Activated CD4-positive, alpha-beta T cell treated with anti-CD3 and anti-CD28 coated beads for 36 hours (primary cell): ENCODE data around the gene RAI14. TPM values are rescaled to one million over a fixed set of nuclear protein-coding genes. Genes with fewer than 3 reads are reported as not detected.
"Not testable (repeated sequence)": the region's sequence is repeated elsewhere in the genome, so short reads cannot be mapped to it uniquely, and the experiment has no call there.

ENCODE experiments used
- ATAC-seq: fragments of 200-7000 bp; cut with Tn5 transposase; one replicate; pipeline ENCODE4 v1.10.0; 2021; ENCODE audit warnings: mild to moderate bottlenecking, moderate library complexity
- CTCF ChIA-PET: fragments of 350-600 bp; sonication (Branson Sonifier 250); formaldehyde crosslinking; loops from one replicate; lab custom pipeline; 2021; ENCODE audit warnings: antibody characterized with exemption; lab: Charles Lee
- POLR2A ChIA-PET: fragments of 350-600 bp; sonication (Branson Sonifier 250); formaldehyde crosslinking; loops from one replicate; lab custom pipeline; 2021; ENCODE audit warnings: antibody characterized with exemption, inconsistent platforms; lab: Charles Lee
- DNase-seq: peaks from one replicate; pipeline ENCODE4 v3.0.0-alpha.2; 2020
- H3K27ac Mint-ChIP-seq: one replicate; pipeline ENCODE4 v1.8.0; 2021; ENCODE audit warnings: mixed read lengths
- H3K27me3 Mint-ChIP-seq: one replicate; pipeline ENCODE4 v1.8.0; 2021; ENCODE audit warnings: mixed read lengths
- H3K36me3 Mint-ChIP-seq: one replicate; pipeline ENCODE4 v1.8.0; 2021; ENCODE audit warnings: low read depth, mixed read lengths
- H3K4me1 Mint-ChIP-seq: one replicate; pipeline ENCODE4 v1.8.0; 2021; ENCODE audit warnings: mixed read lengths
- H3K4me3 Mint-ChIP-seq: one replicate; pipeline ENCODE4 v1.8.0; 2021; ENCODE audit warnings: mild to moderate bottlenecking, moderate library complexity, mixed read lengths
- H3K9me3 Mint-ChIP-seq: one replicate; pipeline ENCODE4 v1.8.0; 2021; ENCODE audit warnings: low read depth, mixed read lengths
- intact Hi-C, 2 experiments: fragments of 100-400 bp; cut with DNase I in 1 of 2; cut with micrococcal nuclease in 1 of 2; formaldehyde crosslinking; loops; one replicate each; pipeline versions ENCODE4 v1.14.2 to v1.15.1; 2022 to 2024; cut with DNase I, micrococcal nuclease
- total RNA-seq, 2 experiments: library from RNA; stranded (reverse); gene quantifications; one replicate each; pipeline ENCODE4 v1.2.3, GENCODE V29; 2021

The RAI14 gene
- total RNA-seq, 2 experiments from 2014 or later, result 4.5 to 7.1 TPM

DNA sequence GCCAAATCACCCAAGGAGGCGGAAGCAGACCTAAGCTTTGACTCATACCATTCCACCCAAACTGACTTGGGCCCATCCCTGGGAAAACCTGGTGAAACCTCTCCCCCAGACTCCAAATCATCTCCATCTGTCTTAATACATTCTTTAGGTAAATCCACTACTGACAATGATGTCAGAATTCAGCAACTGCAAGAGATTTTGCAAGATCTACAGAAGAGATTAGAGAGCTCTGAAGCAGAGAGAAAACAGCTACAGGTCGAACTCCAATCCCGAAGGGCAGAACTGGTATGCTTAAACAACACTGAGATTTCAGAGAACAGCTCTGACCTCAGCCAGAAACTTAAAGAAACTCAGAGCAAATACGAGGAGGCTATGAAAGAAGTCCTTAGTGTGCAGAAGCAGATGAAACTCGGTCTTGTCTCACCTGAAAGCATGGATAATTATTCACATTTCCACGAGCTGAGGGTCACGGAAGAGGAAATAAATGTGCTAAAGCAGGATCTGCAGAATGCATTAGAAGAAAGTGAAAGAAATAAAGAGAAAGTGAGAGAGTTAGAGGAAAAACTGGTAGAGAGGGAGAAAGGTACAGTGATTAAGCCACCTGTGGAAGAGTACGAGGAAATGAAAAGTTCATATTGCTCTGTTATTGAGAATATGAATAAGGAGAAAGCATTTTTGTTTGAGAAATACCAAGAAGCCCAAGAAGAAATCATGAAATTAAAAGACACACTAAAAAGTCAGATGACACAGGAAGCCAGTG, 167.0 kb downstream of the RAI14 start:
- ATAC-seq (no peak), DNase-seq (no peak)
- Mint-ChIP-seq H3K27ac (no peak overlapping the region), H3K36me3 (no peaks in the 10 kb centered on the region), H3K4me1 (no peaks in the 10 kb centered on the region), H3K27me3 (peaks cover 2% of the 10 kb centered on the region), H3K9me3 (no peaks in the 10 kb centered on the region), H3K4me3 (no peak overlapping the region)
- ChIA-PET POLR2A (no interaction called here), CTCF (interaction anchor here (0.7 kb wide), 1 partner anchor 14 kb away, joined by 3 read pairs; no protein-coding TSS in a partner anchor)
- intact Hi-C loops, result no loop called here

DNA sequence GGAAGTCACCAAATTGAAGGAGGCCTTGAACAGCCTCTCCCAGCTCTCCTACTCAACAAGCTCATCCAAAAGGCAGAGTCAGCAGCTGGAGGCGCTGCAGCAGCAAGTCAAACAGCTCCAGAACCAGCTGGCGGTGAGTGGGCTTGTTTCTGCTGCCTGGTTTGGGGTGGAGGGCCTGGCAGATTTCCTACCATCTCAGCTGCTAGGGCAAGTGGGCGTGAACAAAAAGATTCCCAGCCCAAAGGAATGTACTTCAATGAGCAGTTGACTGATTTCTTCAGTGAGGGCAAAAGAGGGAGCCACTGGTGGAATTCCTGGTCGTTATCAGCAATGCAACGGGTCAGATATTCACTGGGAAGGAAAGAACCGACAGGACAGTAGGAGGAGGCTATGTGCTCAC, 170.2 kb downstream of the RAI14 start:
- H3K27me3 Mint-ChIP-seq, result peaks cover 2% of the 10 kb centered on the region
- H3K9me3 Mint-ChIP-seq, result no peaks in the 10 kb centered on the region
- ChIA-PET CTCF (interaction anchor here (1.2 kb wide), 1 partner anchor 13 kb away, joined by 3 read pairs; no protein-coding TSS in a partner anchor), POLR2A (no interaction called here)
- no peaks in the 10 kb centered on the region for H3K36me3 Mint-ChIP-seq
- no peak overlapping the region for H3K27ac Mint-ChIP-seq
- intact Hi-C loops, result no loop called here
- DNase-seq, result no peak
- no peak overlapping the region for H3K4me3 Mint-ChIP-seq
- no peaks in the 10 kb centered on the region for H3K4me1 Mint-ChIP-seq
- ATAC-seq, result no peak

DNA sequence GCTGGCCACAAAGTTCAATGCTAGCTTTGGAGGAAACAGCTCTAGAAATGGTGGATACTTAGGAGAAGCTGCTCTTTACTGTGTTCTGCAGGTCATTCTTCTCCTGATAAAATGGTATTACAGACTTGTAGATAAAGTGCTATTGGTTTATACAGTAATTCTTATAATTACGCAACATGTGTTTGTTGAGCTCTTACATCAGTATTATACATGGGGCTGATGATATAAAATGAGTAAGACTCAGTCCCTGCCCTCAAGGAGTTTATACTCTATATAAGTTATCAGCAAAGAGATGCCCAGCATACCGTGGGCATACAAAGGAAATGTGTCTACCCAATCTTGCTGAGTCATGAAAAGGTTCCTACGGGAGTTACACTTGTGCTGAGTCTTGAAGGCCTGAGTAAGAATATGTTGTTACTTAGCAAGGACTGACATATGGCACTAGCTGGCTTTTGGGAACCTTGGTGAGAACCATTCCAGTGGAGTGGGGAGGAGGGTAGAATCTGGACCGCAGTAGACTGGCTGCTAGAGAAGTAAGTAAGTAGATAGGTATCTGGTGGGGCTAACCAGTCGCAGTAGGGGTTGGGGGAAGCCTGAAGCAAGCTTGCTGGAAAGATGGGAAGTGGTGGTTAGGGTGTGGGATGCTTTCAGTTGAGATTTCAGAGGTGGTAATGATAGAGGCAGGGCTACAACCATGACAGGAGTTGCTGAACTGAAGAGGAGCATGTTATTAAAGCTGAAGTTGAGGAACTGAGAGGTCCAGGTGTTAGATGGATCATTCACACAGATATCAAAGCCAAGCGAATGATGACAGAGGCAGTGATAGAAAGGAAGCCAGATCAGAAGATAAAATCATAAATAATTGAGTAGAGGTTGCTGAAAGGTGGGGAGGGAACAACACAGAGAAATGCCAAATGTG, 171.7 kb downstream of the RAI14 start:
- no peak for ATAC-seq
- intact Hi-C loops, result no loop called here
- Mint-ChIP-seq H3K9me3 (no peaks in the 10 kb centered on the region), H3K4me3 (no peak overlapping the region), H3K36me3 (no peaks in the 10 kb centered on the region), H3K27me3 (peaks cover 2% of the 10 kb centered on the region), H3K27ac (no peak overlapping the region), H3K4me1 (no peaks in the 10 kb centered on the region)
- no peak for DNase-seq
- POLR2A ChIA-PET, result no interaction called here
- CTCF ChIA-PET, result no interaction called here

DNA sequence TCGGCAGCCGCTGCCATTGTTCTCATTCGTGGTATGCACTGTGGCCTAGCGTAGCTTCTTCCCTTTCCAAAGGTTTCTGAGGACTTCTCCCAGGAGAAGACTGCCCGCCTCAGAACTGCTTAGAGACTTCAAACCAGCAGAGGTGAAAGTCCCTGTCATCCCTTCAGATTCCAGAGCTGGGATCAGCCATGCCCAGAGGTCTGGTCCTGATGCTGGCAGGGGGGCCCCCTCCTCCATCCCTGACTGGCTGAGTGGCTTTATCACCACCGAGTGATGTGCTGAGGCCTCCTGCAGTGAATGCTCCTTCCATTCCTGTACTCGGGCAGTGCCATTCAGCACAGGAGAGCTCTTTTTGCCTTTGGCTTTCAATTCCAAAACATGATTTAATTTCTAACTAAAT, 174.7 kb downstream of the RAI14 start:
- intact Hi-C loops, H3K27ac Mint-ChIP-seq: not testable (repeated sequence)
- POLR2A ChIA-PET, result interaction anchor here (0.5 kb wide), 1 partner anchor 73 kb away, joined by 5 read pairs; no protein-coding TSS in a partner anchor

DNA sequence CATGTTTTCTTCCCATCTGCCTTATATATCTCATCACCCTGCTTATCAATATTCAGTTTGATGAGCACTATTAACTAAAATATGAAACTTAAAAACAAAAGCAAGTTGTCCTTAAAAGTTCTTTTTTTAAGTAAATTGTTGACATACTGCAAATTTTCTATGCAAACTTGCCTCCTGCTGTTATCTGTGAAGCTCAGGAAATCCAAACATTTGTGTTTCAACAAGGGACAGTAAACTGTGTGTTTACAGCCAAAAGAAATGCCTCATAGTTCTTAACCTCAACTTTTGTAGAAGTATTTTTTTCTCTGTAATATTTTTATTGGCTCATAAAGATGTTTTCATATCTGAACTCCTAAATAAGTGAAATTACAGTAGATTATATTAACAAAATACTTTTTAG, 175.2 kb downstream of the RAI14 start:
- no peak for ATAC-seq
- no peak for DNase-seq
- Mint-ChIP-seq H3K36me3 (no peaks in the 10 kb centered on the region), H3K27me3 (no peaks in the 10 kb centered on the region), H3K9me3 (no peaks in the 10 kb centered on the region), H3K4me3 (no peak overlapping the region), H3K27ac (no peak overlapping the region), H3K4me1 (no peaks in the 10 kb centered on the region)
- ChIA-PET POLR2A (interaction anchor here (0.5 kb wide), 1 partner anchor 73 kb away, joined by 5 read pairs; no protein-coding TSS in a partner anchor), CTCF (interaction anchor here (0.7 to 0.9 kb wide), 2 partner anchors 25 to 41 kb away, joined by 3 read pairs; no protein-coding TSS in a partner anchor)
- intact Hi-C loops, result no loop called here

More for the DNA sequence above, 174.7 kb downstream of the RAI14 start:
- H3K9me3 Mint-ChIP-seq, H3K27me3 Mint-ChIP-seq, H3K4me3 Mint-ChIP-seq, DNase-seq, ATAC-seq, H3K4me1 Mint-ChIP-seq, H3K36me3 Mint-ChIP-seq: not testable (repeated sequence)
- CTCF ChIA-PET, result interaction anchor here (0.9 kb wide), 1 partner anchor 41 kb away, joined by 3 read pairs; no protein-coding TSS in a partner anchor

DNA sequence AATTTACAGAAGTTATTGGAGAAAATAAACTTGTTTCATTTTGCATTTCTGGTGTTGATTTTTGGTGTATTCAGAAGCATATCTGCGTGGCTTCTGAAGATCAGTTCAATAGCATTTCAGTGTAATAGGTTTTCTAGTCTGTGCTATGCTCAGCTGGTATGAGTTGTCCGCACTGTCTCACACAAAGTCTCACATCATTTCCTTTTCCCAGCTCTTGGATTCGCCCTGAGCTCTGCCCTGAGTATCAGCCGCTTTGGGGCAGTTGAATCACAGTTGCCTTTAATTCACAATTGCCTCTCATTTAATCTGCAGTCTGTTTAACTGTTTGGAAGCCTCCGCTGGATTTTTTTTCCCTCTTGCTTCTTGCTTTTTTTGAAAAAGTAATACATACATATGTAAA, 176.4 kb downstream of the RAI14 start:
- H3K4me3 Mint-ChIP-seq, result no peak overlapping the region
- POLR2A ChIA-PET, result no interaction called here
- no peaks in the 10 kb centered on the region for H3K27me3 Mint-ChIP-seq
- intact Hi-C loops, result no loop called here
- no peak overlapping the region for H3K27ac Mint-ChIP-seq
- H3K4me1 Mint-ChIP-seq, result no peaks in the 10 kb centered on the region
- CTCF ChIA-PET, result interaction anchor here (0.9 kb wide), 1 partner anchor 8 kb away, joined by 3 read pairs; no protein-coding TSS in a partner anchor
- ATAC-seq (no peak), DNase-seq (no peak)
- no peaks in the 10 kb centered on the region for H3K9me3 Mint-ChIP-seq
- H3K36me3 Mint-ChIP-seq, result no peaks in the 10 kb centered on the region

DNA sequence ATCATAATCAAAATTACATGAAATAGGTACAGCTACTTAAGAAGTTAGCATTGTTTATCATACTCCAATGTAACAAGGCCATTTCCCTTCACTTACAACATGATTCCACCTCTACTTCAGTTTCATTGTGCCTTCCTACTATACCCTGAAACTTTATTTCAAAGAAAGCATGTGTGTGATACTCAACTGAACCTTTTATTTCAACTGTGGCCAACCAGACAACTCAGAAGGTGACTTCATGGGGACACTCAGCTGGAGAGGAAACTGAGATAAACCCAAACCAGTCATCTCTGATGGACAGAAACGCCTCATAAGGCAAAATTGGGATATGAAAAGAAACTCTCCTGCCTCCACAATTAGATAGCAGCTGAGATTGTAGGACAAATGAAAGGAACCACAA, 177.0 kb downstream of the RAI14 start:
- ChIA-PET POLR2A (no interaction called here), CTCF (interaction anchor here (0.9 kb wide), 1 partner anchor 8 kb away, joined by 3 read pairs; no protein-coding TSS in a partner anchor)
- Mint-ChIP-seq H3K4me3 (no peak overlapping the region), H3K4me1 (no peaks in the 10 kb centered on the region), H3K27ac (no peak overlapping the region), H3K36me3 (no peaks in the 10 kb centered on the region), H3K9me3 (no peaks in the 10 kb centered on the region), H3K27me3 (no peaks in the 10 kb centered on the region)
- DNase-seq, result no peak
- intact Hi-C loops, result no loop called here
- peak; percentile 49 for ATAC-seq

DNA sequence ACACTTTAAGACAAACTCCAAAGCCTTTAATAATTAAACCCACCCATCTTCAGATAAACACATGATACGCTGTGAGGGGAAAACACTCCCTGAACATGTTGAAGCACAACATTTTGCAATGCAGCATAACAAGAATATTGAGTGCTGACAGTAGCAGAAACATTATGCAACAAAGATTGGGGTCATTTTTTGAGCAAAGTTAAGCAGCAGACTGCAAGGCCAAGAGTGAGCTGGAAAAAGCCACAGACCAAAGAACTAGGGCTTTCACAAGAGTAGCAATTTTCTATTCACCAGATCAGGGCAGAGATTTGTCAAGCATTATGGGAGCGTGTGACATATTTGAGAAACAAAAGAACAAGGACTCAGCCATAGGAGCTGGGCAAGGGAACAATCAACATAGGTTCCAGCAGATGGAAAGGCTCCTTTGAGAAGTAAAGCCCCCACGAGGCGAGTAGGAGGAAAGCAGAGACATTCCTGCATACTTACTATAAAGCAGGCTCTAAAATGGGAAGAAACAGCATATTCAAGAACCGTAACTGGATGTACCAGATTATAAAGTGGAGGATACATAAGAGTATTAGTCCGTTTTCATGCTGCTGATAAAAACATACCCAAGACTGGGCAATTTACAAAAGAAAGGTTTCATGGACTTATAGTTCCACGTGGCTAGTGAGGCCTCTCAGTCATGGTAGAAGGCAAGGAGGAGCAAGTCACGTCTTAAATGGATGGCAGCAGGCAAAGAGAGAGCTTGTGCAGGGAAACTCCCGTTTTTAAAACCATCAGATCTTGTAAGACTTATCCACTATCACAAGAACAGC, 178.1 kb downstream of the RAI14 start:
- no peaks in the 10 kb centered on the region for H3K9me3 Mint-ChIP-seq
- no peaks in the 10 kb centered on the region for H3K27me3 Mint-ChIP-seq
- intact Hi-C loops, result no loop called here
- ChIA-PET CTCF (interaction anchor here (0.7 kb wide), 1 partner anchor 1865 kb away, joined by 3 read pairs; no protein-coding TSS in a partner anchor), POLR2A (no interaction called here)
- ATAC-seq (no peak), DNase-seq (no peak)
- no peaks in the 10 kb centered on the region for H3K36me3 Mint-ChIP-seq
- no peak overlapping the region for H3K27ac Mint-ChIP-seq
- H3K4me3 Mint-ChIP-seq, result no peak overlapping the region
- peaks cover 7% of the 10 kb centered on the region for H3K4me1 Mint-ChIP-seq

DNA sequence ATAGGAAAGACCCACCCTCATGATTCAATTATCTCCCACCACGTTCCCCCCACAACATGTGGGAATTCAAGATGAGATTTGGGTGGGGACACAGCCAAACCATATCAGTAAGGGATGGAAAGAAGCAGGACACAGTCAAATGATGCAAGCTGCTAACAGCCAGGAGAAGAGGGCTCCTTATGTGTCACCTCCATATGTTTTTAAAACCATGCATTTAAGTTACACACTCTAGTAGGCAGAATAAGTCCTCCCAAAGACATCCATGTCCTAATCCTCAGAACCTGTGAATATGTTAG, 178.6 kb downstream of the RAI14 start:
- H3K4me3 Mint-ChIP-seq, result no peak overlapping the region
- ChIA-PET POLR2A (no interaction called here), CTCF (interaction anchor here (0.7 kb wide), 1 partner anchor 1865 kb away, joined by 3 read pairs; no protein-coding TSS in a partner anchor)
- no peak for ATAC-seq
- no peaks in the 10 kb centered on the region for H3K36me3 Mint-ChIP-seq
- DNase-seq, result no peak
- H3K27me3 Mint-ChIP-seq, result no peaks in the 10 kb centered on the region
- H3K27ac Mint-ChIP-seq, result no peak overlapping the region
- peaks cover 12% of the 10 kb centered on the region for H3K4me1 Mint-ChIP-seq
- intact Hi-C loops, result loop anchor here in 1 of 2 experiments (5.0 kb wide), 2 partner anchors 352 to 1318 kb away; partner anchors contain the start of genes LMBRD2 and SKP2
- no peaks in the 10 kb centered on the region for H3K9me3 Mint-ChIP-seq

DNA sequence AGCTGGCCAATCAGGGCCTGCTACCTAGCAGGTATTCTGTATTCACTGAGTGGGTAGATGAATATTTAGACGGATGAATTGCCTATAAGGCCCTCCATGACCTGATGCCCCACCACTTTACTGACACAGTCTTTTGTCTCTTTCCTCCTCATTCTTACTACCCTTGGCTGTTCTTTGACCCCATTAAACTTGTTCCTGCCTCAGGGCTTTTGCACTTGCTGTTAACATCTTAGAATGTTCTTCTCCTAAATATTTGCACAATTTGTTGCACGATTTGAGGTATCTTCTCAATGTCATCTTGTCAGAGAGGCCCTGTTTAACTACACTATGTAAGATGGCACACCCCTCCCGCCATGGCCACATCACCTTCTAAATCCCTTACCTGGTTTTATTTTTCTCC, 179.5 kb downstream of the RAI14 start:
- peaks cover 13% of the 10 kb centered on the region for H3K4me1 Mint-ChIP-seq
- CTCF ChIA-PET, result no interaction called here
- intact Hi-C loops, result loop anchor here in 1 of 2 experiments (5.0 kb wide), 2 partner anchors 353 to 1317 kb away; partner anchors contain the start of genes LMBRD2 and SKP2
- no peaks in the 10 kb centered on the region for H3K36me3 Mint-ChIP-seq
- ATAC-seq (no peak), DNase-seq (no peak)
- no peaks in the 10 kb centered on the region for H3K9me3 Mint-ChIP-seq
- no peaks in the 10 kb centered on the region for H3K27me3 Mint-ChIP-seq
- POLR2A ChIA-PET, result no interaction called here
- H3K27ac Mint-ChIP-seq, result no peak overlapping the region
- H3K4me3 Mint-ChIP-seq, result no peak overlapping the region
